GM10847 (cell line): ENCODE measurements around the gene ANAPC7.

Source experiments
- POLR2A ChIP-seq: IDR thresholded peaks from 2 replicates; pipeline ENCODE4 v1.6.1; 2011; ENCODE audit not compliant: insufficient read length; ENCODE audit errors: extremely low read depth

ANAPC7 gene

DNA sequence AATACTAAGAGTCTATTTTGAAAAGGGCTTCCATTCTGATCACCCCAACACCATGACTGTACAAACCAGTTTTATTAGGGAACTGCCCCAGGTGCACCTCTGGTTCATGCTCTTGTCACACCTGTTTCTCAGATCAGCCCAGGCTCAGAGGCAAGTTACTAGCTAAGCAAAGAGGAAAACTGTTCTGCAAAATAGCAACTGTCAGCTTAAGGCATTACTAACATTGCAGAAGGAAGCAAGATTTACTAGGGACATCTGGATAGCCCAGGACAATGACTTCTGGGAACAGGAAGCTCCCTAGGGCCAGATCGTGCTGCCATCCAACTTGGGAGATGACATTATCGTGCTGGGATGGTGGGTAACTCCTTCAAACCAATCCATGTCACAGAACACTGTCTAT lies 30.1 kb downstream of the ANAPC7 start:
- TF ChIP-seq POLR2A = no peak

DNA sequence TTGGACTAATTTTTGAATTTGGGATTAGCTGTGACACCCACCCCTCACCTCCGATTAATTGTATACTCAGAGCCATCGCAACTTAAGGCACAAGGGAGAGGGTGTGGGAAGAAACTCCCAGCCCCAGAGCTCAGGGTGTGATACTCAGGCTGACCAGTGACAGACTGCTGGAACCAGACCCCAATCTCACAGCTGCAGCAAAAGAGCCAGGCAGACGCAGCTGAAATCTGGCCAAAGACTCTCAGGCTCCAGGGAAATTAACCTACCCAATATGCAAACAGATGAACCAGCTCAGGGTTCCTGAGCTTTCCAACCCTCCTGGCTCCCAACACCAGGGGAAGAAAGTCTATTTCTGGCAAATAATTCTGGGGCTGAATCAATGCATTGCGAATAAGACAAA lies 30.5 kb downstream of the ANAPC7 start:
- no peak for TF ChIP-seq POLR2A

DNA sequence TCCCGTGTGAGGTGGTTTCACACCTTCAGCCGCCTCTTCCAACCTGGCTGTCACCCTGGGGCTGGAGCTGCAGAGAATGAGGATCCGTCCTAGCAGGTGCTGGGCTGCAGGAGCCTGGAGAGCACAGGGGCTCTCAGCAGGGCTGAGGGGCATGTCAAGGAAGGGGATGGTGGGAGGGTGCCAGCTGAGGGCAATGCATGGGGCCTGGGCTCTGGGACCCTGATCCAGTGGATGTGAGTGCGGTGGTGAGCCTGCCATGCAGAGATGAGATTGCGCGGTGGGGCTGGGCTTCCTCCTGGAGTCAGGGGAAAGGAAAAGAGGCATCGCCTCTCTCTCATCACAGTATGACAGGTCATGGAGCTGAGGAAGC lies 31.5 kb downstream of the ANAPC7 start:
- no peak for TF ChIP-seq POLR2A

DNA sequence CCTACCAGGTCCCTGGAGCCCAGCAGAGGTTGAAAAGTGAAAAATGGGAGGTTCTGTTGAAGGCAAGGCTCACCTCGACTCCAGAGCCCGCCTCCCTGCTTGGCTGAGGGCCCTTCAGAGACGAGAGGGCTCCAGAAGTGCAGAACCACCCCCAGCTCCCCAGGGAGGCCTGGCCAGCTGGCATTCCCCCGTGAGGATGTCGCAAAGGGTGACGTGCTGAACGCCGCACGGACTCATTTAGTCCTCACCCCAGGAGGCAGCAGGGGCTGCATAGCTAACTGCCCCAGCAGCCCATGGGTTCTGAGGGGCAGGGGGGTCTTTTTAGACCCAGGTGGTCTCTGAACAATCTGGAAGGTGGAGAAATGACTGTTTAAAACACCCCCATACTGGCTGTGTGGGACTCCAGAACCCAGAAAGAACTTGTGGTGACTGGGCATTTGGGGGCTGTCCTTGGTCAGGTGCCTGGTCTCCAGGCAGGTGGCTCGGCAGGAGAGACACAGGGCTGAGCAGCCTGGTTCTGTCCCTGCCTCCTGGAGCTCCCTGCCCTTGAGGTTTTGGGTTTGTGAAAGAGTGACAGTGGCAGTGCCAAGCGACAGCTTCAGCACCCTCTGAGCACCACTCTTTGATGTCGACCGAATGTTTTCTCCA lies 32.0 kb downstream of the ANAPC7 start:
- peak; percentile 12 for TF ChIP-seq POLR2A

DNA sequence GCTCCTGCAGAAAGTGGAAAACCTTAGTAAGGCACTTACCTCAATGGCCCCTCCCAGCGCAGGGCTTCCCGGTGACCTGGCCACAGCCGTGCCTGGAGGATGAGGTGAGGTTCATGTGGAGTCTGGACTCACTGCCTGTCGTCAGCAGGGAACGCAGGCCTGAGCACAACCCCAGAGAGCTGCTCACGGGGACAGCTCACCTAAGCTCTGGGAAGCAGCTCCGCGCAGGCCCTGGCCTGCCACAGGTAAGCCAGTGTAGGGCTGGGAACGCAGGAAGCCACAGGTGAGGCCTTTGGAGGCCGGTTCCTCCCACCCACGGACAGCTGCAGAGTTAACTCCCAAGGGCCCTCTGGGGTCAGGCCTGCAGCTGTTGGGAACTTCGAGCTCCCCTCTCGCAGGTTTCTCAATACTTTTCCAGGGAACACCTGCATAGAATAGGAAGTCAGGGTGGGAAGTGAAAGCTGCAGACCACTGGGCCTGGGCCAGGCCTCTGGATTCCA lies 32.7 kb downstream of the ANAPC7 start:
- TF ChIP-seq POLR2A = no peak

DNA sequence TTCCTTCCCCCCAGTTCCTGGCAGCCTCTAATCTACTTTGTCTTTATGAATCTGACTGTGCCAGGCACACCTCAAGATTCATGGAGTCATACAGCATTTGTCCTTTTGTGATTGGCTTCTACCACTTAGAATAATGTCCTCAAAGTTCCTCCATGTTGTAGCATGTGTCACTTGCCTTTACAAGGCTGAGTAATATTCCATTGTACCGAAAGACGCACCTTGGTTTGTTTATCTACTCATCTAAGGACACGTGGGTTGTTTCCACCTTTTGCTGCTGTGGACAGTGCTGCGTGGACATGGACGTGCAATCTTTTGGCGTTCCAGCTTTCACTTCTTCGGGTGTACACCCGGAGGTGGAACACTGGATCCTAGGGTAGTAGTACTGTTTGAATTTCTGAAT lies 33.5 kb downstream of the ANAPC7 start:
- no peak for TF ChIP-seq POLR2A

DNA sequence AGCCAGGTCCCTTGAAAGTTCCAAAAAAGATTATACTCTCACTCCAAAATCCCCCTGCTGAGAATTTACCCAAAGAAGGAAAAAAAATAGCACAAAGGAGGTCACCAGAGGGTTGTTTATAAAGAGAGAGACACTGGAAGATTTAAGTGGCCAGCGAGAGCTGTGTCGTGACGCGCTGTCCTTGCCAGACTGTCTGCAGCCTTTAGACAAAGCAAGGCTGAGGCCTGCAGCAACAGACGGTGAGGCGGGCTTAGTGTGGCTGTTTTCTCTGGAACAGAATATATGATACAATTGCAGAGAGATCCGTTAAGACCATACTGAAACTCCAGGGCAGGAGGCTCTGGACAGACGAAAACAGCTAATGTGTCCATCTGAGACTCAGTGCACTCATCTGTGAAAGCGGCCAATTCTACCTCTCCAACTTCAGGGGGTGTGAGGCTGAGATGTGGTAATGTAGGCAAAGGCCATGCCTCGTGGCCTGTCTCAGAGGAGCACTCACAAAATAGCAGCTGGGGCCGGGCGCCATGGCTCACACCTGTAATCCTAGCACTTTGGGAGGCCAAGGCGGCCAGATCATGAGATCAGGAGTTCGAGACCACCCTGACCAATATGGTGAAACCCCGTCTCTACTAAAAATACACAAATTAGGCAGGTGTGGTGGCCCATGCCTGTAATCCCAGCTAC lies 36.2 kb downstream of the ANAPC7 start:
- no peak for TF ChIP-seq POLR2A

DNA sequence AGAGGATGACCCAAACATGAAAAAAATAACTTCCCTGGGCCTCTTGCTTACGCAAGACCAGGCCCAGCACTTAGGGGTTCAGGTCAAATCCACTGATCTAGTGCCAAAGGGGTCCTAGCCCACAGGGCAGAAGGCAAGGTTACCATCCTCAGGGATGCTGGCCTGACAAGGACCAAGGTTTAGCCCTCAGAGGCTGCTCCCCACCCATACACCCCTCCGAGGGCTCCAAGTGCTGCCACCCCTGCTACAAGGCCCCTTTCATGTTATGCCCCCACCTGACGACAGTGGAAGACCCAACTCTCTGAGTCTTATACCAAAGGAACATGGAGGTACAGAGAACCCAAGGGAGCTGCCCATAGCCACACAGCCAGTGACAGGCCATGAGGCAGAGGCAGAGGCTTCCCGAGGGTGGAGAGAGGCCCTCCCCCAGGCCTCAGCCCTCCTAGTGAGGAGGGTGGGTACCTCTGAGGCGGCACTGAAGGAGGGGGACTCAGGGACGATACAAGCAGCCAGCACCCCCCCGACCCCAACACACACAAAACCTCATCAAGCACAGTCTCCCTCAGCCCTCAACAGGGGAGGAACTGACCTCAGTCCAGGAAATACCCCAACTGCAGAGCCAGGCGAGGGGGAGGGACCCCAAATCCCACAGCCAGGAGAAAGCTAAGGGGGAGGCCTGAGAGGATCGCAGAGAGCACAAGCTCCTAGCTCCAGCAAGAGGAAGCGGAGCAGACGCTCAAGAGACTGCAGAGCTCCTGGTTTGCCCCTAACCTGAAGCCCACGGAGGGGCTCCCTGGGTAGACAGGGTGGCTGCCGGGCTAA lies 37.0 kb downstream of the ANAPC7 start:
- TF ChIP-seq POLR2A = no peak

DNA sequence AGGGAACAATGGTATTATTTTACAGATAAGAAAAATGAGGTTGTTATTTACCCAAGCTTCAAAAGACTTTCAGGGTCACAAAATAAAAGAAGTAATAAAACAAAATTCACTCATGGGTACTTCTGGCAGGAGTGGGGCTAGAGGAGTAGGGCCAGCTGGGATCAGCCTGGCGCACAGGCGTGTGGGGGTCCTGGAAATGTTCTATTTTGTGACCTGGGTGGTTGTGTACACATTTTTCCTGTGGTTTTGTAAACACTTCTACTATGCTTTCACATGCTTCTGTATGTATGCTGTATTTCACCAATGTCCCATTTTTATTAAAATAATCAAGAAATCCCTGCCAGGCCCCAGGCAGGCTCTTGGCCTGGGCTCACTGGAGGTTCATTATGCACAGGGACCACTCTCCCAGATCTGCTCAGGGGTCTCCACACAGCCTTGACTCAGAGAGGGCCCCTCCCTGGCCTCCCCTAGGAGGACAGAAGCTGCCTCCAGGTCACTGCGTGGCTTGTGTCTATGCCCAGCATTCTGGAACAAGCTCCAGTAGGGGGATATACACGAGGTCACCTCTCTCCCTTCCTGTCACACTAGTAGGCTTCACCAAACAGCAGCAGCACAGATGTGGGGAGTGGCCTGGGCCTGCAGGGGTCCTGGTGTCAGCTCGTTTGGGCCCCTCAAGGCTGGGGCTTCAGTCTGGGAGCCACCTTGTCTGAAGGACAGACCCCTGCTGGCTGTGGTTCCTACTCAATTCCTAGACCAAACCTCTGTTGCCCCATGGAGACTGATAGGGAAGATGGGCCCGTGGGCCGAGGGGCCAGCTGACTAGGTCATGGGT lies 37.8 kb downstream of the ANAPC7 start:
- no peak for TF ChIP-seq POLR2A

DNA sequence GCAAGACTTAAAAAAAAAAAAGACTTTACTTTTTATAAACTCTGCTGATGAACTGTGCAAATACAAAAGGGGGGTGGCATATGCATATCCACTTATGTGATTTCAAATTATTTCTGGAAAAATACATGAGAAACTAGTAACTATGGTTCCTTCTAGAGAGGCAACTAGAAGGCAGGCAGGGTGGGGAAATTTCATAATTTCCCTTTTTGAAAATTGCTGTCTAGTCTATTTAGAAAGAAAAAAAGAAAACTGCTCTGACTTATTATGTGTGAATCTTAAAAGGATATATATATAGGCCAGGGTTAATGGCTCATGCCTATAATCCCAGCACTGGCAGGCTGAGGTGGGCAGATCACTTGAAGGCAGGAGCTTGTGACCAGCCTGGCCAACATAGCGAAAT lies 42.3 kb downstream of the ANAPC7 start:
- TF ChIP-seq POLR2A = no peak

DNA sequence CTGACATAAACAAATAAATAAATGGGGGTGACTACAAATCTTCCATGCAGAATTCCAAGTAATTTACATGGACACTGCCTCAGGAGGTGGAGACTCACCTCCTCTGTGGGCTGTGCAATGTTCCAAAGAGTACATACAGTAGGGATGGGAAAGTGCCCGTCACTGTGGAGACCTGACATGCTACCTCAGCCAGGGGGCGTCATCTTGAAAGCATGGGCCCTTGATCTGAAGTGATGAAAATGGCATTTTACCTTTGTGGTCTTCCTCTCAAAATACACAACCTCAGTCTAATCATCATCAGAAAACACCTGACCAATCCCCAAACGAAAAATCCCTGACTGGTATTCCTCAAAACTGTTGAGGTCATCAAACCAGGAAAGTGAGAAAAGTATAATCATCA lies 48.4 kb downstream of the ANAPC7 start:
- no peak for TF ChIP-seq POLR2A

DNA sequence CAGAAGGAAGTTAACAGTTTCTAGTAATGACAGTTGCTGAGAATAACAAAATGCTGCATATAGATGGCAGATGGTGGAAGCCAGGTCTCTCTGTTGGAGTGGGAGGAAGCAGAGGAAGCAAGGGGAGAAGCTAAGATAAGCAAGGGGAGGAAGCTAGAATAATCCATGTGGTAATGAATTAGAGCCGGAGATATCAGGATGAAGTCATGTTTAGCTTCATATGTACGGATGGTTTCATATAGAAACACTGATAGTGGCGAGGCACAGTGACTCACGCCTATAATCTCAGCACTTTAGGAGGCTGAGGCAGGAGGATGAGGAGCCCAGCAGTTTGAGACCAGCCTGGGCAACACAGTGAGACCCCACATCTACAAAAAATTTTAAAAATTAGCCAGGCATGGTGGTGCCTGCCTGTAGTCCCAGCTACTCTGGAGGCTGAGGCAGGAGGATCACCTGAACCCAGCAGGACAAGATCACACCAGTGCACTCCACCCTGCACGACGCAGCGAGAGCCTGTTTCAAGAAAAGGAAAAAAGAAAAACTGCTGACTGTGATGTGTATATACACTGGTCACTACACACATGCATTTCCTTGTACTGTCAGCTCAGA lies 49.2 kb downstream of the ANAPC7 start:
- no peak for TF ChIP-seq POLR2A

DNA sequence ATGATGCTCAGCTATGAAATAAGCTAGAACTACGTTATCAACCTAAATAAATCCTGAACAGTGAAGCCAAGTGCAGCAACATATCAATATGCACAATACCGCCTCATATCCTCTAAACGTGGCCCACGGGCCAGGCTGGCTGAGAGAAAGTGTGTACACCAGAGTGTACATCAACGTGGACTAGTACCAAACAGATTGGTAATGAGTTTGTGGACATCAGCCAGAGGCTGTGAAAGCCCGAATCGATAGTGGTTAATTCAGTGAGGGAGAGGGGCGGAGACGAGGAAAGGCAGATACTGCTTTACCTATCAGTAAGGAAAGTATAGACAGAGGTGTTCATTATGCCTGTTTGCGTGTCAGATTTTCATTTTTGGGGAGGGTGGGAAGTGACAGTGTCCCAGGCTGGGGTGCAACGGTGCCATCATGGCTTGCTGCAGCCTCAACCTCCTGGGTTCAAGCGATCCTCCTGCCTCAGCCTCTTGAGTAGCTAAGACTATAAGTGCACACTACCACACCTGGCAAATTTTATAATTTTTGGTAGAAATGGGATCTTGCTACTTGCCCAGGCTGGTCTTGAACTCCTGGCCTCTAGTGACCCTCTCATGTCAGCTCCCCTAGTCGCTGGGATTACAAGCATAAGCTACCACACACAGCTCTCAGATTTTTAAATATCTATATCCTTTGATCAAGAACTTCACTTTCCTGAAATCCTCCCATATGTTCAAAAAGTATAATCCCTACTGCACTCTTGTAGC lies 50.1 kb downstream of the ANAPC7 start:
- TF ChIP-seq POLR2A = no peak

DNA sequence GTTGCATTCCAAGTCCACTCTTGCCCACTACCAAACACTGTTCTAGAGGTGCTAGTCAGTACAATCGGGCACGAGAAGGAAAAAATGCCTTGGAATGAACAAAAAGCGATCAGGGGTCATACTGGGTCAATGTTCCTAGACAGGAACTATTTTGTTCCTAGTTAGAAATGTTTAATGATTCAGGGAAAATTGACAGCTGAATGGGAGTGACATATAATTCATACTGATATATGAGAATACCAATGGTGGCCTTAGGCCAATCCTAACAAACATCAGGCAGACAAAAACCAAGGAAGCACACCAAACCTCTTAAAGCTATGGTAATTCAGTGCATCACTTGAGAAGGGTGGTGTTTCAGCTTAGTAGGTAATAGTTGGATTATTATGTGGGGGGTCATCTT lies 51.1 kb downstream of the ANAPC7 start:
- TF ChIP-seq POLR2A = no peak
